GM23338 (cell line): ENCODE measurements around the gene GNAS. TPM values are rescaled to one million over a fixed set of nuclear protein-coding genes. Genes with fewer than 3 reads are reported as not detected.

ENCODE experiments used
- ATAC-seq: fragments of 200-7000 bp; cut with Tn5 transposase; 3 replicates; pipeline ENCODE4 v1.9.1; 2020
- DNase-seq: peaks from one replicate; pipeline ENCODE4 v3.0.0-alpha.2; 2015; ENCODE audit warnings: low spot score
- H2AFZ ChIP-seq: fragments of 200-600 bp; sonication (generic); 2 replicates; pipeline ENCODE4 v1.8.0; 2016; ENCODE audit warnings: antibody characterized with exemption, mild to moderate bottlenecking, moderate library complexity
- H3F3A ChIP-seq: fragments of 200-600 bp; sonication (generic); replicated peaks from 2 replicates; pipeline ENCODE4 v1.8.0; 2017; ENCODE audit warnings: antibody characterized with exemption, mixed run types, low read depth
- H3K27ac ChIP-seq: fragments of 200-600 bp; sonication (generic); 2 replicates; pipeline ENCODE4 v1.6.1; 2016; ENCODE audit warnings: low read depth
- H3K27me3 ChIP-seq: fragments of 200-600 bp; sonication (generic); 2 replicates; pipeline ENCODE4 v1.8.0; 2016; ENCODE audit warnings: mild to moderate bottlenecking, mixed run types, moderate library complexity; ENCODE audit not compliant: insufficient read depth
- H3K36me3 ChIP-seq: fragments of 200-600 bp; sonication (generic); 2 replicates; pipeline ENCODE4 v1.8.0; 2016; ENCODE audit warnings: mild to moderate bottlenecking; ENCODE audit not compliant: insufficient read depth
- H3K4me1 ChIP-seq: fragments of 200-600 bp; sonication (generic); 2 replicates; pipeline ENCODE4 v1.8.0; 2016; ENCODE audit warnings: mild to moderate bottlenecking, moderate library complexity; ENCODE audit not compliant: insufficient read depth
- H3K4me2 ChIP-seq: fragments of 200-600 bp; sonication (generic); 2 replicates; pipeline ENCODE4 v1.7.1; 2017; ENCODE audit warnings: mixed run types
- H3K4me3 ChIP-seq: fragments of 200-600 bp; sonication (generic); 2 replicates; pipeline ENCODE4 v1.6.1; 2016; ENCODE audit warnings: mixed run types
- H3K79me2 ChIP-seq: fragments of 200-600 bp; sonication (generic); replicated peaks from 2 replicates; pipeline ENCODE4 v1.8.0; 2017; ENCODE audit warnings: mild to moderate bottlenecking; ENCODE audit not compliant: insufficient read depth
- H3K9me2 ChIP-seq: fragments of 200-600 bp; sonication (generic); 2 replicates; pipeline ENCODE4 v1.8.0; 2017; ENCODE audit not compliant: insufficient read depth
- H4K20me1 ChIP-seq: fragments of 200-600 bp; sonication (generic); replicated peaks from 2 replicates; pipeline ENCODE4 v1.8.0; 2017; ENCODE audit warnings: mild to moderate bottlenecking; ENCODE audit not compliant: insufficient read depth
- H3K27ac Mint-ChIP-seq: 2 replicates; pipeline ENCODE4 v1.8.0; 2020; ENCODE audit warnings: inconsistent platforms, mild to moderate bottlenecking, moderate library complexity, mixed read lengths
- H3K27me3 Mint-ChIP-seq: 3 replicates; pipeline ENCODE4 v1.8.0; 2022; ENCODE audit warnings: low read depth, mild to moderate bottlenecking, moderate library complexity, mixed read lengths, inconsistent platforms; ENCODE audit not compliant: insufficient read depth, poor library complexity
- H3K36me3 Mint-ChIP-seq: 3 replicates; pipeline ENCODE4 v1.8.0; 2021; ENCODE audit warnings: low read depth, mild to moderate bottlenecking, inconsistent platforms, moderate library complexity, mixed read lengths
- H3K4me1 Mint-ChIP-seq: 3 replicates; pipeline ENCODE4 v1.8.0; 2020; ENCODE audit warnings: mild to moderate bottlenecking, inconsistent platforms, mixed read lengths
- H3K4me3 Mint-ChIP-seq: 3 replicates; pipeline ENCODE4 v1.8.0; 2021; ENCODE audit warnings: moderate library complexity, mild to moderate bottlenecking, inconsistent platforms, mixed read lengths
- H3K9me3 Mint-ChIP-seq: 3 replicates; pipeline ENCODE4 v1.8.0; 2020; ENCODE audit warnings: moderate library complexity, mild to moderate bottlenecking, inconsistent platforms, mixed read lengths
- CREB1 ChIP-seq: fragments of 250-450 bp; sonication (Bioruptor Pico); IDR thresholded peaks from 2 replicates; pipeline ENCODE4 v1.5.0; 2020; ENCODE audit warnings: low read depth, mild to moderate bottlenecking, moderate library complexity
- ETS1 ChIP-seq: IDR thresholded peaks from 2 replicates; pipeline ENCODE4 v1.6.1; 2016; ENCODE audit warnings: antibody characterized with exemption
- EZH2 ChIP-seq: fragments of 200-600 bp; sonication (generic); IDR thresholded peaks from one replicate; pipeline ENCODE4 v1.8.0; 2017; ENCODE audit warnings: antibody characterized with exemption, mild to moderate bottlenecking, low read depth; ENCODE audit not compliant: unreplicated experiment
- EZH2phosphoT487 ChIP-seq: fragments of 200-600 bp; sonication (generic); IDR thresholded peaks from one replicate; pipeline ENCODE4 v1.8.1; 2018; ENCODE audit warnings: antibody characterized with exemption; ENCODE audit not compliant: unreplicated experiment
- JUNB ChIP-seq: IDR thresholded peaks from one replicate; pipeline ENCODE4 v1.6.1; 2016; ENCODE audit warnings: antibody characterized with exemption; ENCODE audit not compliant: unreplicated experiment
- NANOG ChIP-seq: IDR thresholded peaks from 2 replicates; pipeline ENCODE4 v1.6.1; 2016; ENCODE audit warnings: antibody characterized with exemption, borderline replicate concordance
- POLR2AphosphoS5 ChIP-seq: IDR thresholded peaks from 2 replicates; pipeline ENCODE4 v1.6.1; 2016; ENCODE audit warnings: antibody characterized with exemption, low read depth
- STAT1 ChIP-seq: IDR thresholded peaks from one replicate; pipeline ENCODE4 v1.6.1; 2016; ENCODE audit warnings: antibody characterized with exemption; ENCODE audit not compliant: unreplicated experiment
- ZNF114 ChIP-seq: fragments of 250-450 bp; sonication (Bioruptor Pico); IDR thresholded peaks from 2 replicates; pipeline ENCODE4 v1.5.0; 2020; ENCODE audit warnings: mild to moderate bottlenecking, moderate library complexity
- ZNF331 ChIP-seq: fragments of 250-450 bp; sonication (Bioruptor Pico); IDR thresholded peaks from 2 replicates; pipeline ENCODE4 v1.5.0; 2020; ENCODE audit warnings: low read depth, mild to moderate bottlenecking, moderate library complexity
- polyA plus RNA-seq: library from polyadenylated mRNA; unstranded; fragments of >200 nt; fragmentation: Nextera tagmentation; extraction: Ambion mirVana; gene quantifications from 2 replicates; pipeline ENCODE4 v1.2.1, GENCODE V29; 2016
- total RNA-seq: library from RNA; depleted of rRNA; stranded (reverse); fragments of >200 nt; shearing (Covaris generic); gene quantifications from 2 replicates; pipeline ENCODE4 v1.2.3, GENCODE V29; 2014
- TF ChIP-seq, protein P1 (sequence below): fragments of 250-450 bp; sonication (Bioruptor Pico); IDR thresholded peaks from 2 replicates; pipeline ENCODE4 v1.5.0; 2020; ENCODE audit warnings: mild to moderate bottlenecking, moderate library complexity
- TF ChIP-seq, protein P2 (sequence below): IDR thresholded peaks from one replicate; pipeline ENCODE4 v1.6.1; 2018; ENCODE audit warnings: antibody characterized with exemption; ENCODE audit not compliant: unreplicated experiment
- TF ChIP-seq, protein P3 (sequence below), 2 experiments: fragments of 200-600 bp in 1 of 2; sonication (generic) in 1 of 2; conservative IDR thresholded peaks; 2 replicates each; pipeline versions ENCODE4 v1.5.1 to v1.6.1; 2016 to 2017; ENCODE audit warnings: antibody characterized with exemption in 2 of 2, low read depth in 2 of 2, mild to moderate bottlenecking in 2 of 2, moderate library complexity in 1 of 2

The GNAS gene
- total and polyA plus RNA-seq, 2 experiments from 2014 or later, result 917 to 1,042 TPM

DNA sequence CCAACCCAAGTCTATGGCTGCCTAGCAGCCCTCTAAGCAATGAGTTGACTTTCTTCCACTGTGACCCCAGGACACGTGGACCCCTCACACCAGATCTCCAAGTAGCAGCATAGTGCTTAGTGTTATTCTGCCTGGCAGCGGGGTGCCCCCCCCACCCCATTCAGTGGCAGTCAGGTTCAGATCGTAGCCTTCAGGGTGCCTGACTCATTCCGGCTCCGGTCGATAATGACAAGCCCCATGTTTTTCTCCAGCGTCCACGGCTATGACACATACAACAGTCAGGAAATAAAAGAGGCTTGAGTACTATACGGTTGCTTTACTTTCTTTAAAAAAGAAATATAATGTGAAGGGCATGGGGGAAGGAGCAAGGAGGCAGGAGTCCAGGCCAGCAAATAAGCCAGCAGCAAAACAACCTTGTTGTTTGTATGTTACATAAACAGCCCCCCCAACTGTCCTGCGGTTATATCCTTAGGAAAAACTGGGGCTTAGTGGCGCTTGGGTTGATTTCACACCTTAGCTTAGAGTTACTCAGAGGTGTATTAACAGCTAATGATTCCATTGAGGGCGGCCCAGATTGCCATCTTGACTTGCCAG, 23.1 kb downstream of the GNAS start:
- Histone ChIP-seq H3K9me2 (no peaks in the 10 kb centered on the region), H3K27me3 (no peaks in the 10 kb centered on the region), H3K4me3 (no peak overlapping the region), H2AFZ (no peak overlapping the region), H3K36me3 (no peaks in the 10 kb centered on the region), H3K79me2 (no peaks in the 10 kb centered on the region; the same call in 1 of the 2 replicates), H3K4me1 (peaks cover 57% of the 10 kb centered on the region), H3K4me2 (0 out of 2 replicates have a peak overlapping the region, but pooled peaks have one; percentile 19), H3F3A (peaks cover 5% of the 10 kb centered on the region; the same call in 1 of the 2 replicates), H3K27ac (no peak overlapping the region), H4K20me1 (no peaks in the 10 kb centered on the region)
- TF ChIP-seq ETS1, result no peak
- TF ChIP-seq JUNB, result no peak
- TF ChIP-seq, protein P1, sequence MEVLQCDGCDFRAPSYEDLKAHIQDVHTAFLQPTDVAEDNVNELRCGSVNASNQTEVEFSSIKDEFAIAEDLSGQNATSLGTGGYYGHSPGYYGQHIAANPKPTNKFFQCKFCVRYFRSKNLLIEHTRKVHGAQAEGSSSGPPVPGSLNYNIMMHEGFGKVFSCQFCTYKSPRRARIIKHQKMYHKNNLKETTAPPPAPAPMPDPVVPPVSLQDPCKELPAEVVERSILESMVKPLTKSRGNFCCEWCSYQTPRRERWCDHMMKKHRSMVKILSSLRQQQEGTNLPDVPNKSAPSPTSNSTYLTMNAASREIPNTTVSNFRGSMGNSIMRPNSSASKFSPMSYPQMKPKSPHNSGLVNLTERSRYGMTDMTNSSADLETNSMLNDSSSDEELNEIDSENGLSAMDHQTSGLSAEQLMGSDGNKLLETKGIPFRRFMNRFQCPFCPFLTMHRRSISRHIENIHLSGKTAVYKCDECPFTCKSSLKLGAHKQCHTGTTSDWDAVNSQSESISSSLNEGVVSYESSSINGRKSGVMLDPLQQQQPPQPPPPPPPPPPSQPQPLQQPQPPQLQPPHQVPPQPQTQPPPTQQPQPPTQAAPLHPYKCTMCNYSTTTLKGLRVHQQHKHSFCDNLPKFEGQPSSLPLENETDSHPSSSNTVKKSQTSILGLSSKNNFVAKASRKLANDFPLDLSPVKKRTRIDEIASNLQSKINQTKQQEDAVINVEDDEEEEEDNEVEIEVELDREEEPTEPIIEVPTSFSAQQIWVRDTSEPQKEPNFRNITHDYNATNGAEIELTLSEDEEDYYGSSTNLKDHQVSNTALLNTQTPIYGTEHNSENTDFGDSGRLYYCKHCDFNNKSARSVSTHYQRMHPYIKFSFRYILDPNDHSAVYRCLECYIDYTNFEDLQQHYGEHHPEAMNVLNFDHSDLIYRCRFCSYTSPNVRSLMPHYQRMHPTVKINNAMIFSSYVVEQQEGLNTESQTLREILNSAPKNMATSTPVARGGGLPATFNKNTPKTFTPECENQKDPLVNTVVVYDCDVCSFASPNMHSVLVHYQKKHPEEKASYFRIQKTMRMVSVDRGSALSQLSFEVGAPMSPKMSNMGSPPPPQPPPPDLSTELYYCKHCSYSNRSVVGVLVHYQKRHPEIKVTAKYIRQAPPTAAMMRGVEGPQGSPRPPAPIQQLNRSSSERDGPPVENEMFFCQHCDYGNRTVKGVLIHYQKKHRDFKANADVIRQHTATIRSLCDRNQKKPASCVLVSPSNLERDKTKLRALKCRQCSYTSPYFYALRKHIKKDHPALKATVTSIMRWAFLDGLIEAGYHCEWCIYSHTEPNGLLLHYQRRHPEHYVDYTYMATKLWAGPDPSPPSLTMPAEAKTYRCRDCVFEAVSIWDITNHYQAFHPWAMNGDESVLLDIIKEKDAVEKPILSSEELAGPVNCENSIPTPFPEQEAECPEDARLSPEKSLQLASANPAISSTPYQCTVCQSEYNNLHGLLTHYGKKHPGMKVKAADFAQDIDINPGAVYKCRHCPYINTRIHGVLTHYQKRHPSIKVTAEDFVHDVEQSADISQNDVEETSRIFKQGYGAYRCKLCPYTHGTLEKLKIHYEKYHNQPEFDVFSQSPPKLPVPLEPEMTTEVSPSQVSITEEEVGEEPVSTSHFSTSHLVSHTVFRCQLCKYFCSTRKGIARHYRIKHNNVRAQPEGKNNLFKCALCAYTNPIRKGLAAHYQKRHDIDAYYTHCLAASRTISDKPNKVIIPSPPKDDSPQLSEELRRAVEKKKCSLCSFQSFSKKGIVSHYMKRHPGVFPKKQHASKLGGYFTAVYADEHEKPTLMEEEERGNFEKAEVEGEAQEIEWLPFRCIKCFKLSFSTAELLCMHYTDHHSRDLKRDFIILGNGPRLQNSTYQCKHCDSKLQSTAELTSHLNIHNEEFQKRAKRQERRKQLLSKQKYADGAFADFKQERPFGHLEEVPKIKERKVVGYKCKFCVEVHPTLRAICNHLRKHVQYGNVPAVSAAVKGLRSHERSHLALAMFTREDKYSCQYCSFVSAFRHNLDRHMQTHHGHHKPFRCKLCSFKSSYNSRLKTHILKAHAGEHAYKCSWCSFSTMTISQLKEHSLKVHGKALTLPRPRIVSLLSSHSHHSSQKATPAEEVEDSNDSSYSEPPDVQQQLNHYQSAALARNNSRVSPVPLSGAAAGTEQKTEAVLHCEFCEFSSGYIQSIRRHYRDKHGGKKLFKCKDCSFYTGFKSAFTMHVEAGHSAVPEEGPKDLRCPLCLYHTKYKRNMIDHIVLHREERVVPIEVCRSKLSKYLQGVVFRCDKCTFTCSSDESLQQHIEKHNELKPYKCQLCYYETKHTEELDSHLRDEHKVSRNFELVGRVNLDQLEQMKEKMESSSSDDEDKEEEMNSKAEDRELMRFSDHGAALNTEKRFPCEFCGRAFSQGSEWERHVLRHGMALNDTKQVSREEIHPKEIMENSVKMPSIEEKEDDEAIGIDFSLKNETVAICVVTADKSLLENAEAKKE (CRISPR knock-in tag), result no peak
- TF ChIP-seq EZH2phosphoT487, result no peak
- TF ChIP-seq CREB1 (CRISPR knock-in tag), result no peak
- no peak for TF ChIP-seq POLR2AphosphoS5
- TF ChIP-seq, protein P2, sequence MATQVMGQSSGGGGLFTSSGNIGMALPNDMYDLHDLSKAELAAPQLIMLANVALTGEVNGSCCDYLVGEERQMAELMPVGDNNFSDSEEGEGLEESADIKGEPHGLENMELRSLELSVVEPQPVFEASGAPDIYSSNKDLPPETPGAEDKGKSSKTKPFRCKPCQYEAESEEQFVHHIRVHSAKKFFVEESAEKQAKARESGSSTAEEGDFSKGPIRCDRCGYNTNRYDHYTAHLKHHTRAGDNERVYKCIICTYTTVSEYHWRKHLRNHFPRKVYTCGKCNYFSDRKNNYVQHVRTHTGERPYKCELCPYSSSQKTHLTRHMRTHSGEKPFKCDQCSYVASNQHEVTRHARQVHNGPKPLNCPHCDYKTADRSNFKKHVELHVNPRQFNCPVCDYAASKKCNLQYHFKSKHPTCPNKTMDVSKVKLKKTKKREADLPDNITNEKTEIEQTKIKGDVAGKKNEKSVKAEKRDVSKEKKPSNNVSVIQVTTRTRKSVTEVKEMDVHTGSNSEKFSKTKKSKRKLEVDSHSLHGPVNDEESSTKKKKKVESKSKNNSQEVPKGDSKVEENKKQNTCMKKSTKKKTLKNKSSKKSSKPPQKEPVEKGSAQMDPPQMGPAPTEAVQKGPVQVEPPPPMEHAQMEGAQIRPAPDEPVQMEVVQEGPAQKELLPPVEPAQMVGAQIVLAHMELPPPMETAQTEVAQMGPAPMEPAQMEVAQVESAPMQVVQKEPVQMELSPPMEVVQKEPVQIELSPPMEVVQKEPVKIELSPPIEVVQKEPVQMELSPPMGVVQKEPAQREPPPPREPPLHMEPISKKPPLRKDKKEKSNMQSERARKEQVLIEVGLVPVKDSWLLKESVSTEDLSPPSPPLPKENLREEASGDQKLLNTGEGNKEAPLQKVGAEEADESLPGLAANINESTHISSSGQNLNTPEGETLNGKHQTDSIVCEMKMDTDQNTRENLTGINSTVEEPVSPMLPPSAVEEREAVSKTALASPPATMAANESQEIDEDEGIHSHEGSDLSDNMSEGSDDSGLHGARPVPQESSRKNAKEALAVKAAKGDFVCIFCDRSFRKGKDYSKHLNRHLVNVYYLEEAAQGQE, result no peak
- no peak for TF ChIP-seq EZH2
- TF ChIP-seq STAT1, result no peak
- no peak for TF ChIP-seq ZNF331 (CRISPR knock-in tag)
- no peak for TF ChIP-seq NANOG
- no peak for TF ChIP-seq ZNF114 (CRISPR knock-in tag)
- TF ChIP-seq, protein P3, sequence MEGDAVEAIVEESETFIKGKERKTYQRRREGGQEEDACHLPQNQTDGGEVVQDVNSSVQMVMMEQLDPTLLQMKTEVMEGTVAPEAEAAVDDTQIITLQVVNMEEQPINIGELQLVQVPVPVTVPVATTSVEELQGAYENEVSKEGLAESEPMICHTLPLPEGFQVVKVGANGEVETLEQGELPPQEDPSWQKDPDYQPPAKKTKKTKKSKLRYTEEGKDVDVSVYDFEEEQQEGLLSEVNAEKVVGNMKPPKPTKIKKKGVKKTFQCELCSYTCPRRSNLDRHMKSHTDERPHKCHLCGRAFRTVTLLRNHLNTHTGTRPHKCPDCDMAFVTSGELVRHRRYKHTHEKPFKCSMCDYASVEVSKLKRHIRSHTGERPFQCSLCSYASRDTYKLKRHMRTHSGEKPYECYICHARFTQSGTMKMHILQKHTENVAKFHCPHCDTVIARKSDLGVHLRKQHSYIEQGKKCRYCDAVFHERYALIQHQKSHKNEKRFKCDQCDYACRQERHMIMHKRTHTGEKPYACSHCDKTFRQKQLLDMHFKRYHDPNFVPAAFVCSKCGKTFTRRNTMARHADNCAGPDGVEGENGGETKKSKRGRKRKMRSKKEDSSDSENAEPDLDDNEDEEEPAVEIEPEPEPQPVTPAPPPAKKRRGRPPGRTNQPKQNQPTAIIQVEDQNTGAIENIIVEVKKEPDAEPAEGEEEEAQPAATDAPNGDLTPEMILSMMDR (conservative IDR thresholded peaks at IDR 0.05; ENCODE audit: low read depth in 2 of 2), result no peak
- Mint-ChIP-seq H3K4me1 (peaks cover 68% of the 10 kb centered on the region), H3K27me3 (peaks cover 5% of the 10 kb centered on the region), H3K36me3 (peaks cover 30% of the 10 kb centered on the region), H3K27ac (no peak overlapping the region), H3K4me3 (no peak overlapping the region), H3K9me3 (no peaks in the 10 kb centered on the region)
- no peak for DNase-seq
- ATAC-seq, result no peak
